ENCODE data around the gene IFNG. TPM values are rescaled to one million over a fixed set of nuclear protein-coding genes. Genes with fewer than 3 reads are reported as not detected.

The IFNG gene
- total RNA-seq, 5 donors from 2014 or later (not counting 1 experiment from before 2014, with no cell fraction given) = 0.53 to 11.8 (median 1.6) TPM

GRCh38 chr12:68199127-68199526, 39.6 kb upstream of the IFNG start:
- no peaks in the 10 kb centered on the region for H3K27me3 ChIP-seq (replicated peaks in 1 of 2; ENCODE audit: control insufficient read depth in 2 of 2, extremely low read depth in 1 of 2, insufficient read depth in 2 of 2, low read length in 1 of 2)
- no CpG with 5 or more reads among the region's 1 CpG for WGBS (ENCODE audit: insufficient coverage)
- H3K4me1 Mint-ChIP-seq = peaks cover 32 to 47% (median 42%) of the 10 kb centered on the region in 3 donors

GRCh38 chr12:68198507-68199086, 39.1 kb upstream of the IFNG start:
- Mint-ChIP-seq H3K27ac (peak overlapping the region; percentile 29 to 80), H3K9me3 (no peaks in the 10 kb centered on the region), H3K4me1 (peaks cover 30 to 44% (median 42%) of the 10 kb centered on the region in 3 donors), H3K4me3 (peak overlapping the region; percentile 55 to 71 (median 60)), H3K27me3 (no peaks in the 10 kb centered on the region), H3K36me3 (no peaks in the 10 kb centered on the region)
- no peaks in the 10 kb centered on the region for H3K27me3 ChIP-seq (replicated peaks in 1 of 2; ENCODE audit: control insufficient read depth in 2 of 2, extremely low read depth in 1 of 2, insufficient read depth in 2 of 2, low read length in 1 of 2)
- no peaks in the 10 kb centered on the region for H3K9me3 ChIP-seq
- H3K4me1 ChIP-seq (ENCODE audit: control insufficient read depth in 1 of 2, extremely low read depth in 1 of 2, insufficient read depth in 2 of 2, low read length in 2 of 2) = peaks cover 11 to 22% of the 10 kb centered on the region in 2 experiments
- no peaks in the 10 kb centered on the region for H3K36me3 ChIP-seq (ENCODE audit: control insufficient read depth in 2 of 2, extremely low read depth in 1 of 2, insufficient read depth in 1 of 2, low read length in 1 of 2)
- ATAC-seq (replicated peaks in 1 of 4) = no peak
- no peak for DNase-seq
- ChIA-PET CTCF (no interaction called here), POLR2A (no interaction called here)
- H3K27ac ChIP-seq (ENCODE audit: low read length) = no peak overlapping the region
- WGBS (ENCODE audit: insufficient coverage) = 57% methylated on average over 7 of the region's 12 CpGs
- peak overlapping the region in 1 of 2 donors; percentile 19 for H3K4me3 ChIP-seq (ENCODE audit: control insufficient read depth in 1 of 2, extremely low read depth in 1 of 2, low read length in 1 of 2)

More at GRCh38 chr12:68199127-68199526, 39.6 kb upstream of the IFNG start:
- CTCF ChIA-PET = no interaction called here
- no peaks in the 10 kb centered on the region for H3K9me3 Mint-ChIP-seq
- H3K36me3 Mint-ChIP-seq = no peaks in the 10 kb centered on the region
- POLR2A ChIA-PET = no interaction called here
- ATAC-seq (replicated peaks in 1 of 4) = no peak
- H3K27ac ChIP-seq (ENCODE audit: low read length) = no peak overlapping the region
- H3K36me3 ChIP-seq (ENCODE audit: control insufficient read depth in 2 of 2, extremely low read depth in 1 of 2, insufficient read depth in 1 of 2, low read length in 1 of 2) = no peaks in the 10 kb centered on the region
- no peak for DNase-seq
- H3K27ac Mint-ChIP-seq = peak overlapping the region in 1 of 2 donors; percentile 29
- no peaks in the 10 kb centered on the region for H3K27me3 Mint-ChIP-seq
- no peak overlapping the region for H3K4me3 ChIP-seq (ENCODE audit: control insufficient read depth in 1 of 2, extremely low read depth in 1 of 2, low read length in 1 of 2)
- no peaks in the 10 kb centered on the region for H3K9me3 ChIP-seq
- H3K4me1 ChIP-seq (ENCODE audit: control insufficient read depth in 1 of 2, extremely low read depth in 1 of 2, insufficient read depth in 2 of 2, low read length in 2 of 2) = peaks cover 11 to 24% of the 10 kb centered on the region in 2 experiments
- H3K4me3 Mint-ChIP-seq = peak overlapping the region; percentile 55 to 71 (median 60)

- H3K27ac Mint-ChIP-seq = peak overlapping the region; percentile 45 to 49
- no peak for DNase-seq
- H3K4me1 ChIP-seq (ENCODE audit: control insufficient read depth in 1 of 2, extremely low read depth in 1 of 2, insufficient read depth in 2 of 2, low read length in 2 of 2) = peaks cover 0 to 8% of the 10 kb centered on the region in 2 experiments
- H3K27me3 ChIP-seq (replicated peaks in 1 of 2; ENCODE audit: control insufficient read depth in 2 of 2, extremely low read depth in 1 of 2, insufficient read depth in 2 of 2, low read length in 1 of 2) = no peaks in the 10 kb centered on the region
- peaks cover 18 to 36% (median 23%) of the 10 kb centered on the region in 3 donors for H3K4me1 Mint-ChIP-seq
- ATAC-seq (replicated peaks in 1 of 4) = no peak
- no peak overlapping the region for H3K4me3 Mint-ChIP-seq
- no peaks in the 10 kb centered on the region for H3K36me3 Mint-ChIP-seq
- H3K9me3 ChIP-seq = no peaks in the 10 kb centered on the region
- peaks cover 0 to 3% of the 10 kb centered on the region in 2 donors for H3K27me3 Mint-ChIP-seq
- H3K4me3 ChIP-seq (ENCODE audit: control insufficient read depth in 1 of 2, extremely low read depth in 1 of 2, low read length in 1 of 2) = no peak overlapping the region
- H3K9me3 Mint-ChIP-seq = no peaks in the 10 kb centered on the region
- POLR2A ChIA-PET = interaction anchor here in 1 of 2 donors (0.6 kb wide), 1 partner anchor 529 kb away, joined by 4 read pairs; no protein-coding TSS in a partner anchor
- H3K36me3 ChIP-seq (ENCODE audit: control insufficient read depth in 2 of 2, extremely low read depth in 1 of 2, insufficient read depth in 1 of 2, low read length in 1 of 2) = no peaks in the 10 kb centered on the region
- peak overlapping the region; percentile 33 for H3K27ac ChIP-seq (ENCODE audit: low read length)
- CTCF ChIA-PET = interaction anchor here in 1 of 2 donors (2.6 kb wide), 1 partner anchor 33 kb away, joined by 7 read pairs; no protein-coding TSS in a partner anchor
Measured at GRCh38 chr12:68190301-68190700, 30.8 kb upstream of the IFNG start.

GRCh38 chr12:68189821-68190242, 30.3 kb upstream of the IFNG start:
- Mint-ChIP-seq H3K27ac (peak overlapping the region; percentile 76 to 84), H3K4me1 (peaks cover 18 to 36% (median 23%) of the 10 kb centered on the region in 3 donors), H3K36me3 (no peaks in the 10 kb centered on the region), H3K9me3 (no peaks in the 10 kb centered on the region), H3K27me3 (peaks cover 0 to 3% of the 10 kb centered on the region in 2 donors), H3K4me3 (peak overlapping the region; percentile 14 to 40 (median 29))
- H3K36me3 ChIP-seq (ENCODE audit: control insufficient read depth in 2 of 2, extremely low read depth in 1 of 2, insufficient read depth in 1 of 2, low read length in 1 of 2) = no peaks in the 10 kb centered on the region
- H3K4me1 ChIP-seq (ENCODE audit: control insufficient read depth in 1 of 2, extremely low read depth in 1 of 2, insufficient read depth in 2 of 2, low read length in 2 of 2) = peaks cover 0 to 8% of the 10 kb centered on the region in 2 experiments
- ATAC-seq (replicated peaks in 1 of 4) (peak; percentile 66 to 93 (median 91)), DNase-seq (peak in 8 of 35 experiments; percentile 3 to 62 (median 13))
- no peaks in the 10 kb centered on the region for H3K9me3 ChIP-seq
- peak overlapping the region; percentile 33 for H3K27ac ChIP-seq (ENCODE audit: low read length)
- no peak overlapping the region for H3K4me3 ChIP-seq (ENCODE audit: control insufficient read depth in 1 of 2, extremely low read depth in 1 of 2, low read length in 1 of 2)
- CTCF ChIA-PET = interaction anchor here in 1 of 2 donors (2.6 kb wide), 1 partner anchor 33 kb away, joined by 7 read pairs; no protein-coding TSS in a partner anchor
- H3K27me3 ChIP-seq (replicated peaks in 1 of 2; ENCODE audit: control insufficient read depth in 2 of 2, extremely low read depth in 1 of 2, insufficient read depth in 2 of 2, low read length in 1 of 2) = no peaks in the 10 kb centered on the region
- POLR2A ChIA-PET = no interaction called here
- no CpG with 5 or more reads among the region's 4 CpGs for WGBS (ENCODE audit: insufficient coverage)

GRCh38 chr12:68185598-68185997, 26.1 kb upstream of the IFNG start:
- Histone ChIP-seq H3K36me3 (ENCODE audit: control insufficient read depth in 2 of 2, extremely low read depth in 1 of 2, insufficient read depth in 1 of 2, low read length in 1 of 2) (no peaks in the 10 kb centered on the region), H3K4me3 (ENCODE audit: control insufficient read depth in 1 of 2, extremely low read depth in 1 of 2, low read length in 1 of 2) (no peak overlapping the region), H3K27ac (ENCODE audit: low read length) (no peak overlapping the region), H3K9me3 (no peaks in the 10 kb centered on the region), H3K27me3 (replicated peaks in 1 of 2; ENCODE audit: control insufficient read depth in 2 of 2, extremely low read depth in 1 of 2, insufficient read depth in 2 of 2, low read length in 1 of 2) (no peaks in the 10 kb centered on the region), H3K4me1 (ENCODE audit: control insufficient read depth in 1 of 2, extremely low read depth in 1 of 2, insufficient read depth in 2 of 2, low read length in 2 of 2) (peaks cover 15 to 20% of the 10 kb centered on the region in 2 experiments)
- ChIA-PET CTCF (no interaction called here), POLR2A (interaction anchor here in 1 of 2 donors (0.7 kb wide), 1 partner anchor 26 kb away, joined by 3 read pairs; no protein-coding TSS in a partner anchor)
- ATAC-seq (replicated peaks in 1 of 4) = no peak
- no peak overlapping the region for H3K27ac Mint-ChIP-seq
- no peak for DNase-seq
- WGBS (ENCODE audit: insufficient coverage) = no CpG with 5 or more reads among the region's 3 CpGs
- no peak overlapping the region for H3K4me3 Mint-ChIP-seq
- peaks cover 25 to 41% (median 35%) of the 10 kb centered on the region in 3 donors for H3K4me1 Mint-ChIP-seq
- peaks cover 0 to 3% of the 10 kb centered on the region in 2 donors for H3K27me3 Mint-ChIP-seq
- H3K9me3 Mint-ChIP-seq = no peaks in the 10 kb centered on the region
- no peaks in the 10 kb centered on the region for H3K36me3 Mint-ChIP-seq

- Mint-ChIP-seq H3K27ac (peak overlapping the region; percentile 75 to 90), H3K9me3 (no peaks in the 10 kb centered on the region), H3K4me3 (peak overlapping the region; percentile 0 to 45 (median 31)), H3K4me1 (peaks cover 53 to 60% (median 57%) of the 10 kb centered on the region in 3 donors), H3K27me3 (peaks cover 0 to 2% of the 10 kb centered on the region in 2 donors), H3K36me3 (no peaks in the 10 kb centered on the region)
- Histone ChIP-seq H3K27me3 (replicated peaks in 1 of 2; ENCODE audit: control insufficient read depth in 2 of 2, extremely low read depth in 1 of 2, insufficient read depth in 2 of 2, low read length in 1 of 2) (no peaks in the 10 kb centered on the region), H3K9me3 (no peaks in the 10 kb centered on the region), H3K27ac (ENCODE audit: low read length) (peak overlapping the region; percentile 64), H3K4me1 (ENCODE audit: control insufficient read depth in 1 of 2, extremely low read depth in 1 of 2, insufficient read depth in 2 of 2, low read length in 2 of 2) (peaks cover 38 to 44% of the 10 kb centered on the region in 2 experiments), H3K36me3 (ENCODE audit: control insufficient read depth in 2 of 2, extremely low read depth in 1 of 2, insufficient read depth in 1 of 2, low read length in 1 of 2) (no peaks in the 10 kb centered on the region), H3K4me3 (ENCODE audit: control insufficient read depth in 1 of 2, extremely low read depth in 1 of 2, low read length in 1 of 2) (no peak overlapping the region)
- ChIA-PET POLR2A (interaction anchor here (0.6 to 1.4 kb wide), 2 partner anchors 10 kb away, joined by 3 to 4 read pairs; no protein-coding TSS in a partner anchor), CTCF (interaction anchor here (0.5 to 1.9 kb wide), 10 partner anchors 10 to 1389 kb away, joined by 3 to 19 read pairs (median 3); partner anchors contain the start of genes IFNG (in 1 of the 2) and MDM2 (in 1 of the 2))
- ATAC-seq (replicated peaks in 1 of 4) (peak; percentile 83 to 91 (median 90)), DNase-seq (peak in 30 of 35 experiments; percentile 5 to 73 (median 26))
- WGBS (ENCODE audit: insufficient coverage) = 35% methylated on average over 2 of the region's 3 CpGs
Measured at GRCh38 chr12:68180792-68181744, 21.5 kb upstream of the IFNG start.
